Bladder microvascular endothelial cell (primary cell): ENCODE measurements around the gene UBTFL1. TPM values are rescaled to one million over a fixed set of nuclear protein-coding genes. Genes with fewer than 3 reads are reported as not detected.

Experiments
- total RNA-seq: library from RNA; depleted of rRNA; stranded (reverse); fragments of >200 nt; gene quantifications from 2 replicates; pipeline ENCODE4 v1.2.3, GENCODE V29; 2014

Gene UBTFL1, protein sequence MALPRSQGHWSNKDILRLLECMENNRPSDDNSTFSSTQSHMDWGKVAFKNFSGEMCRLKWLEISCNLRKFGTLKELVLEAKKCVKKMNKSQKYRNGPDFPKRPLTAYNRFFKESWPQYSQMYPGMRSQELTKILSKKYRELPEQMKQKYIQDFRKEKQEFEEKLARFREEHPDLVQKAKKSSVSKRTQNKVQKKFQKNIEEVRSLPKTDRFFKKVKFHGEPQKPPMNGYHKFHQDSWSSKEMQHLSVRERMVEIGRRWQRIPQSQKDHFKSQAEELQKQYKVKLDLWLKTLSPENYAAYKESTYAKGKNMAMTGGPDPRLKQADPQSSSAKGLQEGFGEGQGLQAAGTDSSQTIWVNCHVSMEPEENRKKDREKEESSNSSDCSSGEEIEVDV
- total RNA-seq = not detected in 2 replicates

DNA sequence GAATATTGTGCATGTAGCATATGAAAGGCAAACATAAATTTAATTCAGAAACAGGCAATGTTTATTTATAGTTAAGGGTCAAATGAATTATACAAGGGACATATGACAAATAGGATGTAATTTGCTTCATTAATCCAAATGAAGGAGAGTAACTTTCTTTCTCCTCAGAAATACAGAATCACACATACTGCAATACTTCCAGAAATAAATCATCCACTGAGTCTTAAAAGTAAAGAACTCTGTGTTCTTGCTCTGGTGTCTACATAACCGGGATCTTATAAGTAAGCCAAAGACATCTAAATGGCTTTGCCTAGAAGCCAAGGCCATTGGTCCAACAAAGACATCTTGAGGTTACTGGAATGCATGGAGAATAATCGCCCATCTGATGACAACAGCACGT, at the start of gene UBTFL1:
TSS of gene UBTFL1 (plus strand) at position 301 of the 400 bp plus-strand sequence. CDS start at position 301, 0 bp downstream.

DNA sequence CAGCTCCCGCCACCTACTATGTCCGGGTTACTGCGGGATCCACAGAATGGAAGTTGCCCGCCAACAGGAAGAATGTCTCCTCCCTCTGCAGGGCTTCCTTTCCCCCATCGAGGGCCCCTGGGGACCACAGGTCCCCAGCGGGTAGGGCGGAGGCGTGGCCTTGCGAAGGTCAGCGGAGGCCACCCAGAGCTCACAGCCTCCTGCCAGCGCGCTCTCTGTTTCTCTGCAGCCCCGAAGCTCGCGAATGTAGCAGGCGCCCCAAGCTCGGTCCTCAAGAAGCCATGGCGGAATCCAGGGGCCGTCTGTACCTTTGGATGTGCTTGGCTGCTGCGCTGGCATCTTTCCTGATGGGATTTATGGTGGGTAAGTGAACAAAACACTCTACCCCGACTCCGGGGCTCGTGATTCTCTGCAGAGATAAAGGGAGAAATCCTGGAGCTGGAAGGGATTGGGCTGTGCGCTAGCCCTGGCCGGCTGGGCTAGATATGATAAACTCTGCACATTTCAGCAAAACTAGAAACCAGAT, 48.8 kb downstream of the UBTFL1 start, which contains the start of gene NAALAD2:
TSS of gene NAALAD2 (plus strand) at position 186 of the 526 bp plus-strand sequence. CDS start at position 282, 96 bp downstream.

Other genes starting within 250 kb of the UBTFL1 start
- under 0.01 TPM in 1 of 2 replicates, not detected in the other for gene TRIM64B, start 207.5 kb upstream of the UBTFL1 start, total RNA-seq
- gene TRIM49D1, start 163.7 kb upstream of the UBTFL1 start, total RNA-seq = not detected in 2 replicates
- gene TRIM49D2, start 161.9 kb upstream of the UBTFL1 start, total RNA-seq = not detected in 2 replicates
- not detected in 2 replicates for gene TRIM64, start 119.9 kb upstream of the UBTFL1 start, total RNA-seq
- not detected in 2 replicates for gene TRIM49C, start 54.8 kb upstream of the UBTFL1 start, total RNA-seq
- gene NAALAD2, start 48.7 kb downstream of the UBTFL1 start, total RNA-seq = 0.16 and 0.25 TPM in 2 replicates
- gene CHORDC1, start 137.1 kb downstream of the UBTFL1 start, total RNA-seq = 17.6 and 44.2 TPM in 2 replicates